WERI-Rb-1 (cell line): ENCODE data around the gene SLC52A1.

Experiments used
- DNase-seq: peaks from one replicate; pipeline ENCODE4 v3.0.0-alpha.2; 2020
- H3K27ac ChIP-seq: fragments of 250-450 bp; sonication (Bioruptor Pico); 2 replicates; pipeline ENCODE4 v1.5.1; 2020; ENCODE audit warnings: mild to moderate bottlenecking, moderate library complexity
- H3K27me3 ChIP-seq: fragments of 250-450 bp; sonication (Bioruptor Pico); 2 replicates; pipeline ENCODE4 v1.5.1; 2021; ENCODE audit warnings: mild to moderate bottlenecking, low read depth, moderate library complexity; ENCODE audit not compliant: insufficient read depth, severe bottlenecking
- H3K36me3 ChIP-seq: fragments of 250-450 bp; sonication (Bioruptor Pico); 2 replicates; pipeline ENCODE4 v1.5.1; 2020; ENCODE audit warnings: mild to moderate bottlenecking, moderate library complexity
- H3K4me3 ChIP-seq: 2 replicates; pipeline ENCODE4 v1.5.1; 2011; ENCODE audit warnings: low read depth, mild to moderate bottlenecking, control low read depth, low read length
- H3K9me3 ChIP-seq: fragments of 250-450 bp; sonication (Bioruptor Pico); 2 replicates; pipeline ENCODE4 v1.5.1; 2021; ENCODE audit warnings: mild to moderate bottlenecking, moderate library complexity; ENCODE audit not compliant: severe bottlenecking
- CTCF ChIP-seq: IDR thresholded peaks from 2 replicates; pipeline ENCODE4 v1.5.1; 2011; ENCODE audit warnings: low read depth, mild to moderate bottlenecking, control low read depth, inconsistent platforms, low read length

Gene SLC52A1

GRCh38 chr17:5000237-5000639 is 35.0 kb downstream of the SLC52A1 start:
- no peak for TF ChIP-seq CTCF
- H3K4me3 ChIP-seq: no peak overlapping the region
- DNase-seq: no peak
- peaks cover 42% of the 10 kb centered on the region for H3K36me3 ChIP-seq
- no peaks in the 10 kb centered on the region for H3K9me3 ChIP-seq
- no peaks in the 10 kb centered on the region for H3K27me3 ChIP-seq
- no peak overlapping the region for H3K27ac ChIP-seq

GRCh38 chr17:4999430-5000093 is 35.7 kb downstream of the SLC52A1 start:
- no peak overlapping the region for H3K27ac ChIP-seq
- no peak for TF ChIP-seq CTCF

GRCh38 chr17:4998732-4999429 is 36.3 kb downstream of the SLC52A1 start:
- DNase-seq: no peak
- TF ChIP-seq CTCF: no peak
- Histone ChIP-seq H3K27ac (peak overlapping the region; percentile 91; the same call in 1 of the 2 replicates), H3K9me3 (no peaks in the 10 kb centered on the region), H3K27me3 (no peaks in the 10 kb centered on the region), H3K4me3 (peak overlapping the region; percentile 67), H3K36me3 (peaks cover 28% of the 10 kb centered on the region)

More at GRCh38 chr17:4999430-5000093, 35.7 kb downstream of the SLC52A1 start:
- Histone ChIP-seq H3K4me3 (no peak overlapping the region), H3K27me3 (no peaks in the 10 kb centered on the region), H3K9me3 (no peaks in the 10 kb centered on the region), H3K36me3 (peaks cover 35% of the 10 kb centered on the region)
- DNase-seq: no peak

GRCh38 chr17:4998027-4998731 is 37.0 kb downstream of the SLC52A1 start:
- H3K27me3 ChIP-seq: no peaks in the 10 kb centered on the region
- DNase-seq: peak; percentile 47
- TF ChIP-seq CTCF: no peak
- peaks cover 21% of the 10 kb centered on the region for H3K36me3 ChIP-seq
- peak overlapping the region; percentile 91 for H3K27ac ChIP-seq
- H3K4me3 ChIP-seq: peak overlapping the region; percentile 67
- H3K9me3 ChIP-seq: no peaks in the 10 kb centered on the region

GRCh38 chr17:4997302-4998026 is 37.8 kb downstream of the SLC52A1 start, which contains the start of the genes INCA1 and KIF1C:
Gene INCA1, minus strand, starts transcription at chr17:4997522. Its CDS starts 3,085 bp downstream, at chr17:4994437.
Gene KIF1C, plus strand, starts transcription at chr17:4997950. Its CDS starts 2,297 bp downstream, at chr17:5000247.
- DNase-seq: peak; percentile 93
- Histone ChIP-seq H3K4me3 (peak within 1 kb of the TSS; percentile 67), H3K27ac (peak within 1 kb of the TSS; percentile 91), H3K9me3 (no peaks in the 10 kb centered on the region), H3K27me3 (no peaks in the 10 kb centered on the region), H3K36me3 (peaks cover 17% of the 10 kb centered on the region)
- TF ChIP-seq CTCF: no peak
